GM12875 (cell line): ENCODE data around the gene PIK3R5.
A peak's percentile ranks its signal among the peaks of the same experiment; 100 is the strongest.

Source experiments
- H3K4me3 ChIP-seq: one replicate; pipeline ENCODE4 v1.5.1; 2011; ENCODE audit warnings: low read depth, low read length, control low read depth
- CTCF ChIP-seq: IDR thresholded peaks from 2 replicates; pipeline ENCODE4 v1.5.1; 2011; ENCODE audit warnings: low read depth, mild to moderate bottlenecking, control low read depth, inconsistent platforms, low read length, moderate library complexity, borderline replicate concordance; ENCODE audit not compliant: insufficient read depth

Gene PIK3R5

GRCh38 chr17:9004961-9005285 is 39.4 kb upstream of the PIK3R5 start:
- TF ChIP-seq CTCF = no peak
- no peak overlapping the region for H3K4me3 ChIP-seq

DNA sequence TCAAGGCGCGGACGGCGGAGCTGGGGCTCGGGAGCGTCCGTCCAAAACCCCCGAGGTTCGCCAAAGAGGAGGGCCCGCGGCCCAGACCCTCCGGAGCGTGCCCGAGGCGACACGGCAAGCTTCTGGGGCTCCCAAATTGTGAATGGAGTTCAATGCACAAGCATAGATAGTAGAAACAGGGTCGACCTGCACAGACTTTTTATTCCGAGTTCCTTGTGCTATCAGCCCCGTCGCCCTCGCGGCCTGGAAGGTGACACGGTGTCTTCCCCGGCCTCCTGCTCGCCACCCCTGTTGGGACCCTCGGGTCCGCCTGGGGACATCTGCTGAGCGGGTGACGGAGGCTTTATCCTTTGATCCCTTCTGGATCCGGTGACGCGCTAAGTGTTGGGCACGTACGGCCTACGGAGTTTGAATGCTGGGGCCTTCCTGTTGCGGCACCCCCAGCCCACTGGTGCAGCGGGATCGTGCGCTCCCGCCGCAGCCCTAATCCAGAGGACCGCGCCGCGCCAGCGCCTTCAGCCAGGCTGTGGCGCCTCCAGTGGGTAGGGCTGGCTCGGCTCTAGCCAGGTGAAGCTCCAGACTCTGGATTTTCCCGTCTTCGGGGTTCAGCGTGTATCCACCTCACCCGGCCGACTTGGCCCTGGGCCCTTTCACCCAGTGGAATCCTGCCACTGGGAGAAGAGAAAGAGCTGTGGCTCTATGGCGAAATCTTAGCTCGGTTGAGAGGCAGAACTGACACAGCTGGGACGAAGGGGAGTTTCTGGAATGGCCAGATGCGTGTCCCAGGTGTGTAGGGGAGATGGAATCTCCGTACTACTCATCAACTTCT is 38.8 kb upstream of the PIK3R5 start:
- no peak overlapping the region for H3K4me3 ChIP-seq

GRCh38 chr17:9003355-9004131 is 38.0 kb upstream of the PIK3R5 start:
- H3K4me3 ChIP-seq = peak overlapping the region; percentile 37
- TF ChIP-seq CTCF = no peak

More for the DNA sequence above, 38.8 kb upstream of the PIK3R5 start:
- no peak for TF ChIP-seq CTCF

DNA sequence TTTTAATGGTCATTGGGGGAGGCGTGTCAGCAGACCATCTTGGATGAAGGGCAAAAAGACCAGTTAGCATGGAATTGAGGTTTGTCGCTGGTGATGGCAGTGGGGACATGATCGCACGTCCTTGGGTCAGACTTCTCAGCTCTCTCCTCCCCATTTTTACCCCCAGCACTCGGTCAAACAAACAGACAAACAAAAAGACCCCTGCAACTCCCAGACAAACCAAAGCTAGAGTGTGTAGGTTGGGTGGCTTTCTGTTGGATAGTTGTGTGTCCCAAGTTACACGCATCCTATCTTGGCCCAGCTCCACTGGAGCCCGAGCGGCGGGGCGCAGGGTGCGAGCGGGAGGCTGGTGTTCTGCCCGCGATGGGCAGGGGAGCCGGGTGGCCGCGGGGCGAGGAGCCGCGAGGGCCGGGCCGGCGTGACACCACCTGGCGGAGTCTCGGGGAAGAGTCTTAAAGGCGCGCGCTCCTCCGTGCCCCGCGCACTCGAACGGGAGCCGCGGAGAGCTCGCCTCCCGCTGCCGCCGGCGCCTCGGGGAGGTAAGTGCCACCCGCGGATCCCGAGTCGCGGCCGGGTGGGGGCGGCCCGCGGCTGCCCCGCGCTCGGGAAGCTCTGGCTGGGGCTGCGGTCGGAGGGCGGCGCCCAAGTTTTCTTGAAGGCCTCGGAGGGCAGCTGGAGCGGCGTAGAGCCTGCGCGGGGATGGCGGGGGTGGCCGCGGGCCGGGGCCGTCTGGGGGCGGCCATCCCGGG is 37.3 kb upstream of the PIK3R5 start:
- peak overlapping the region; percentile 37 for H3K4me3 ChIP-seq
- TF ChIP-seq CTCF = peak; percentile 59

- H3K4me3 ChIP-seq = no peak overlapping the region
- no peak for TF ChIP-seq CTCF
Observed at GRCh38 chr17:9002227-9002605, 36.7 kb upstream of the PIK3R5 start.

DNA sequence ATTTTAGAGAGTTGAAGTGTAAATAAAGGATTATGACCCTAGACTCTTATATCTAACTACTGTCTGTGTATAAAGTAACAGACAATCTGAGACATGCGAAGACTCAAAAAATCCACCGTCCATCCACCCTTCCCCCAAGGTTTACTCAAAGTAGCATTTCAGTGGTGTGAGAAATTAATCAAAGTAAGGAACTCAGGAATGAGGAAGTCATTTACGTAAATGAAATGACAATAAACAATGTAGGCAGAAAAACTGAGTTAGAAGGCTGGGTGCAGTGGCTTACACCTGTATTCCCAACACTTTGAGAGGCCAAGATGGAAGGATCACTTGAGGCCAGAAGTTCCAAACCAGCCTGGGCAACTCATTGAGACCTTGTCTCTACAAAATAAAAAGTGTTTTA is 36.1 kb upstream of the PIK3R5 start:
- no peak for TF ChIP-seq CTCF
- no peak overlapping the region for H3K4me3 ChIP-seq
